ENCODE measurements around the gene RND3. TPM values are rescaled to one million over a fixed set of nuclear protein-coding genes. Genes with fewer than 3 reads are reported as not detected.

The RND3 gene
- total RNA-seq, 1 experiment from 2014 or later: 80.0 TPM

DNA sequence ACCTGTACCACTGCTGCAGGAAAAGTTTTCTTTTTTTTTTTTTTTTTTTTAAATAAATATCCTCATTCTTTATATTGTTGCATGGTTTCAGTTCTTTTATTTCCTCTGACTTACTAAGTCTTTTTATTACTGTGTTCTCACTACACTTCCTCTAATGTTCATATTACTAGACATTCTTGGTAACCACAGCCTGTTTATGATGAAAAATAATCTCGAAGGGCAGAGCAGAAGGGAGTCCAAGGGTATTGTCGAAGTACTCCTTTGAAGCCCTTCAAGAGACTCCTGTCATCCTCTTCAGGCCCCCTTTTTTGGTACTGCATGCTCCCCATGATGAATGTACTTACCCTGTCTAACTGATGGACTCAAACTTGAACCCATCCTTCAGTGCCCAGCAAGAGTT lies 61.2 kb downstream of the RND3 start:
- in situ Hi-C loops (cut with HindIII; ENCODE audit: low pct_unique_long_range_greater_than_20kb, low sequenced_read_pairs): no loop called here
- DNase-seq (ENCODE audit: low read depth): no peak

- in situ Hi-C loops (cut with HindIII; ENCODE audit: low pct_unique_long_range_greater_than_20kb, low sequenced_read_pairs): no loop called here
Measured at GRCh38 chr2:150425121-150425955, 62.1 kb downstream of the RND3 start.

GRCh38 chr2:150424406-150424805 lies 63.1 kb downstream of the RND3 start:
- in situ Hi-C loops (cut with HindIII; ENCODE audit: low pct_unique_long_range_greater_than_20kb, low sequenced_read_pairs): no loop called here
- DNase-seq (ENCODE audit: low read depth): no peak

More at GRCh38 chr2:150425121-150425955, 62.1 kb downstream of the RND3 start:
- DNase-seq (ENCODE audit: low read depth): no peak

DNA sequence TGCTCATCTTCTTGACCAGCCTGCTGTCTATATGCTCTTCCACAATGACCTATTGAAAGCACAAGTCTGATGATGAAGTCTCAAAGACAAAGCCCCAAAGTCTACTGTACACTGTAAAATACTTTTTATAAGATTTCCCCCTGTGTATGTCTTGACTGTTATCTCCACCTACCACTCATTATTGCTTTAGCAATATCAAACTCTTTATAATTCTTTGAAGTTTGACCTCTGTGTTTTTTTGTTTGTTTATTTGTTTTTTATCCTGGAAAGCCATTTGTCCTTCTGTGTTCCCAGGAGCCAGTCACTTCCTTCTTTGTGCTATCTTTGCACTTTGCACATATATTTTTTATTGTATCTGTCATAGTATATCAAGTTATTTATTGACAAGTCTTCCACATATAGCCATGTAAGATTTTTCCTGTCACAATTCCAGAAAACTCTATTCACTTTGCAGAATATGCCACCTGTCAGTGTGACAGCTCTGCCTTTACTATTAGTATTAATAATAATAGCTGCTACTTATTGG lies 66.3 kb downstream of the RND3 start:
- in situ Hi-C loops (cut with HindIII; ENCODE audit: low pct_unique_long_range_greater_than_20kb, low sequenced_read_pairs): no loop called here
- DNase-seq (ENCODE audit: low read depth): no peak

GRCh38 chr2:150418916-150419315 lies 68.6 kb downstream of the RND3 start:
- no peak for DNase-seq (ENCODE audit: low read depth)
- in situ Hi-C loops (cut with HindIII; ENCODE audit: low pct_unique_long_range_greater_than_20kb, low sequenced_read_pairs): no loop called here
